Kidney tubule cell (primary cell): ENCODE measurements around the gene METTL3.

Source experiments
- DNase-seq: peaks from one replicate; pipeline ENCODE4 v3.0.0-alpha.2; 2018; ENCODE audit warnings: low spot score

METTL3 gene

DNA sequence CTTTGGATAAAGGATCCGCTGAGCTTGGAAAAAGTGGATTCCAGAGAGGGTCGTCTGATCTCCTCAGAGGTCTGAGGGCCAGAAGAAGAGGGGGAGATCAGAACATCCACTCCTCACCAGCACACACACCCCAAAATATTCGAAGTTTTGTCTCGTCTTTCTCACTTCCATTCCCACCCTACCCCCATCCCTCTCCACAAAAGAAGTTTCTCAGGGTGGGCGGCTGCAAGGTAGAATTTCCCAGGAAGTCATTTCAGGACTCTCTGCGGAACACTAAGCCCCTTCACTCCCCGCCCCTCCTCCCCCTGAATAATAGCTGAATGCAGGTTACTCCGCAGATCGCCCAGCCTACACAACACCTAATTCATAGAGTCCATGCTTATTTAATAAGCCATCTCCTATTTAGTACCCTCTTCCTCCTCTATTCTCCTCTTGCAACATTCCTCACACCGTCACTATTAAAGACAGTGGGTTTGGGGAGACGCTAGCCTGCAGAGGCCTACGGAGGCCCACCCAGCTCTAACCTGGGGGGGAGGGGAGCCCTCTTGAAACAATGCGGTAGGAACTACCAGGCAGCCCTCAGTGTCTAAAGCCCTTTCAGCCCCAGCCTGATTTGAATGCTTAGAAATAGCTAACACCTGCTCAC lies 15.7 kb upstream of the METTL3 start:
- no peak for DNase-seq

DNA sequence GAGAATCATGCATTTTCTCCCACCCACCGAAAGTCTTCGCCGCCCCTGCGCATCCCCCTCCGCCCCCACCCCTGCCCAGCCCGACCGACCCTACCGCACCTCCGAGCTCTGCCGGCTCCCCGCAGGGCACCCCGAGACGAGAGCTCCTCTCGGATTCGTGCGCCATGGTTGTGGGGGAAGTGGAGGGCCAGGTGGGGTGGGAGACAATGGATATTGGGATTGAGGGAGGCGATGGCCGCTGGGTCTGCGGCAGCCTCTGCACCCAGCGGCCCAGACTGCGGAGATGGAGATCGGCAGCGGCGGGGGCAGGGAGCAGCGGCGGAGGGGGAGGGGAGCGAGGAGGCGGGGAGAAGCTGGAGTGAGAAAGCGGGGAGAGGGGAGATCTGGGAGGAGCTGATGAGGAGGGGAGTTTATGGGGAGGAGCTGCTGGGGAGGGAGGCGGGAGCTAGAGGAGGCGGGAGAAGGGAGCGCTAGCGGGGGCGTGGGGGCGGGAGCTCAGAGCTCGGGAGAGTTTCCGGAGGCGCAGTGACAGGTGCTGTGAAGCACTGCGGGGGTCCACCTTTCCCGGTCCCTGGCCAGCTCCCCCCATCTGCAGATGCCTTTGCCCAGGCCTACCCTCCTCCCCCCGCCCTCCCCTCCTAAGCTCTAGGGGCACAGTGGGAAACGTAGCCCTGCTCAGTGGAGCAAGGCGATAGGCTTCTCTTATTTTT lies 15.0 kb upstream of the METTL3 start, which contains the start of gene SALL2:
SALL2 (minus strand) TSS at position 385 of the 710 bp plus-strand sequence; CDS start at position 166, 219 bp downstream.
- peak; percentile 57 for DNase-seq

DNA sequence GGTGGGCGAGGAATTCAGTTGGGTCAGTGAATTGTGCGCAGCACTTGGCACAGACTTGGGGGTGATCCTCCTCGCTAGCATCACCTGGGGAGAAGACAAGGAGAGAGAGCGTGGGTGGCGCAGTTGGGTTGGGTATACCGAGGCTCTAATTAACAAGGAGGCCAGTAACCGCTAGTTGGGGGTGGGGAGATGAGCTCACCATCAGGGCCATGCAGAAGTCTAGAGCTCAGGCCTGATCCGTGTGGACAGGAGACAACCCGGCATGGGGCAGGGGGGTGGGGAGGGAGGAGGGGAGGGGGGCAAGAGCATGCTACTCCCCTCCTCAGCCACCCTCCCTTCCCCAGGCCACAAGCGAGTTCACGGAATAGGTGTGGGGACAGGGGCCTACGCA lies 14.4 kb upstream of the METTL3 start:
- DNase-seq: no peak

DNA sequence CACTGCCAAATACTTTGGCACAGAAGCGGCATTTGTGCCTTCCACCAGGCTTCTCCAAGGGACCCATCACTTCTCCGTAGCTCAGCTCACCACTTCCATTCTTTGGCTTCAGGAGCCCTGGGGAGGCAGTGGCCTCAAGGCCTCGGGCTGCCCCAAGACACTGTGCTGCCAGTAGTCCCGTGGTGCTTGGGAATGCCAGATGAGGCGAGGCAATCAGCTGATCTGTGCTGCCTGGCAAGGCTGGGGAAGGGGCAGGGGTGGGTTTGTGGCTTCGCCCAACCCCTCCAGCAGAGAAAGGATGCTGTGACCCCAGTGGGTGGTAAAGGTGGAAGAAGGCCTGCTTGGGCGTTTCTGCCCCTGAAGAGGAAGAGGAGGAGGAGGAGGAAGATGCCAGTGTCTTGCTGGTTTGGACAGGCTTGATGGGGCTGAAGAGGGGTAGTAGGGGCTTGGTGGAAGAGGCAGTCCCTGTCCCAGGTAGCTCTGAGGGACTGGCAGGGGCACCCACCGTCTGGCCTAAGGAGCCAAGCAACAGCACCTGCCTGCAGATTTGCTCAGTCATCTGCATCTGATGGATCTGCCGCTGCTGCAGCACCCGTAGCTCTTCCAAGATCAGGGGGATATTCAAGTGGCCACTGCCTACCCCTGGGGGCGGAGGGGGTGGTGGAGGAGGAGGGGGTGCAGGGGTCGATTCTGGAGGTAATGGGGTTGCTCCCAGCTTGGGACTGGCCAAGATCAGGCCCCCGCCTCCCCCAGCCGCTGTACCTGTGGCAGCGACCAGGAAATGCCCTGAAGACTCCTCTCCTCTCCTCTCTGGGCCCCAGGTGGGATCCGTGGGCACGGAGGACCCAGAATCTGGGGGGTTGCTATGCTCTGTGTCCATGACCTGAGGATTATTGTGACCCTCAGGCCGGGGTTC lies 13.7 kb upstream of the METTL3 start:
- DNase-seq: no peak

DNA sequence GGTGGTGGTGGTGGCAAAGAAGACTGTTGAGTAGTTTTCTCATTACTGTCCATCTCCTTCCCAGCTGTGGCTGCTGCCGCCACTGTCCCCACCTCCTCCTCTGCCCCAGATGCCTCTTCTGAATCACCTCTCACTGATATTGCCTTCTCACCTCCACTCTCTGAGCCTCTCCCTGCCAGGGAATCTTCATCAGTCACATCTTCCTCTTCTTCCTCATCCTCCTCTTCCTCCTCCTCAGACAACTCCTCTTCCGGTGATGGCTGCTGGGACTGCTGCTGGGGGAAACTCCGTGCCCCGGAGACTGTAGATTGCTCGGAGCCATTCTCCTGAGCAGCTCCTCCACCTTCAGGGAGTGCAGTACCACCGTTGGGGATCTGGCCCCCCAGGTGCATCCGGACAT lies 12.1 kb upstream of the METTL3 start:
- DNase-seq: no peak

DNA sequence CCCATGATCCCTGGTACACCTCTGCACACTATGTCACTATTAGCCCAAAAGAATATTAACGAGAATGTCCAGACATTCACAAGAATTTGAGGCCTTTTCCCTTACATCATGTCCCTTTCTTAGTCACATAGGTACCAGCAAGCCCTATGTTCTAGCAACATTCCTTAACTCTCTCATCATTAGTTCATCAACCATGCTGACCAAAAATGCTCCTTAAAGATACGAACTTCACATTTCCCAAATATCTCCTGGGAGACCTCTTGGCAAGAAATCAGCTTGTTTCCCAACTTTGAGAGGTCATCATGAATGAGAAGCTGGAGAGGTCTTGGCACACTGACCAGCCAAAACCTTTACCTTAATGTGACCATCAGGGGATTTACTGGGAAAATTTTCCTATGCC lies 10.4 kb upstream of the METTL3 start:
- DNase-seq: no peak

DNA sequence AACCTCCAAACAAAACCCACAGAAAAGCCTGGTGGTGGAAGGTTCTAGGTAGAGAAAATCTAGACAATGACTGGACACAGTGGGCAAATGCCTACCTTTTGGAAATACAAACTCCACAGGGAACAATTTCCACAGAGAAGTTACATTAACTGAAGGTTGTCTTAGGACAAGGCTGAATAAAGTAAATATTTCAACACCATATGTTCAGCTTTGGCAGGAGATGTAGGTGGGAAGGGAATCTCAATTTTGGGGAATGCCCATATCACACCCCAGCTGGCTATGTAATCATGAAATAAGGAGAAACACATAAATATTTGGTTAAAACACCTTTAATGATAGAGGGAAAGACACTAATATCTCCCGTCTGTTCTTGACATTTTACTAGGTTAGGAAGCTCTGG lies 9.6 kb upstream of the METTL3 start:
- no peak for DNase-seq

DNA sequence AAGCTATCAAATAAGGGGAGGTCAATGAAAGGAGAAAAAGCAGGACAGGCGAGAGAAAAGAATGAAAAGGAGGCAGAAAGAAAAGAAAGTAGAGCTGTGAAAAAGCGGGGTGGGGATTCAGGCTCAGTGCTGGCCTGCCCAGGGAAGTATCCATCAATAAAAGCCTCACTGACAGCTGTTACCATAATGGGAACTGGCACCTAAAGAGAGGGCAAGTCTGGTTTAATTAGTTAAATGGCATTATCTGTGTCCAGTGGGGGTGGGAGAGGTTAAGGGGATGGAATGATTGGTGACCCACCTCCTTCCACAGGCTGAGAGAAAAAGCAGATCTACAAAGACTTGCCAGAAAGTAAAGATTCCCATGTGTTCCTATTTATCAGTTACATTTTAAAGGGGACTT lies 7.6 kb upstream of the METTL3 start:
- DNase-seq: no peak

DNA sequence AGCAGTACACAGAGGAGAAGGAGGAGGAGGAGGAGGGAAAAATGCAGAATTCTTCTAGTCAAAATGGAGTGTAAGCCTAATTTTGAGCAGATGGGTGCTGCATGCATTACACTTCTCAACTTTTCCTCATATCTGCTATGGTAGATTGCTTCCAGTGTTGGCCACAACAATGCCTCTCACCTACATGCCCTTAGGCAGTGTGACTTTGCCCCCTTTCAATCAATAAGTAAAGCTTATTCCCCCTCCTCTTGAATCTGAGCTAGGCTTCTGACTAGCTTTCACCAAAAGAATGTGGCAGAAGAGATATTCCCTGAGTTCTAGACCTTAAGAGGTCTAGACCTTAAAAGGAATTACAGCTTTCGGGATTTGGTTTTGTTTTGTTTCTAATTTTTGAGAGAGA lies 3.2 kb upstream of the METTL3 start:
- no peak for DNase-seq

DNA sequence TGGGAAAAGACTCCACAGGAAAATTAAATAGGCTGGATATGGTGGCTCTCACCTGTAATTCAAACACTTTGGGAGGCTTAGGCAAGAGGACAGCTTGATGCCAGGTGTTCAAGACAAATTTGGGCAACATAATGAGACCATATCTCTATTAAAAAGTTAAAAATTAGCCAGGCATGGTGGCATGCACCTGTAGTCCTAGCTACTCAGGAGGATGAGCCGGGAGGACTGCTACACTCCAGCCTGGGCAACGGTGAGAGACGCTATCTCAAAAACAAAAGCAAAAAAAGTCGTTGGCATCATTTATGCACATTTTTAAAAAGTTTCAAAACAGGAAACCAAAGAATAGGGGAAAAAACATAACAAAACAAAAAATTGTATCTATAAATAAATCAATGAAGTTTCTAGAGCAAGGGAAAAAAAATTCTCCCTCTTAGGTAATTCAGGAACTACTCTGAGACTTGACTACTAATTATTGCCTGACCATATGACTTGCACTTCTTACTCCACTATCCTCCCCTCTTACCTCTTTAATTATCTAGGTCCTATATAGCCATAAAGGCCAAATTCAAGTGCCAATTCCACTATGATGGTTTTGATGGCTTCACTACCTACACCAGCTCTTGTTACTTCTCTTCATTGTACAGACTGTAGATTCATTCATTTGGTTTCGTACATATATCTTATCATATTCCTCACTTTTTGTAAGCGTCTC lies 1.6 kb downstream of the METTL3 start:
- DNase-seq: no peak

DNA sequence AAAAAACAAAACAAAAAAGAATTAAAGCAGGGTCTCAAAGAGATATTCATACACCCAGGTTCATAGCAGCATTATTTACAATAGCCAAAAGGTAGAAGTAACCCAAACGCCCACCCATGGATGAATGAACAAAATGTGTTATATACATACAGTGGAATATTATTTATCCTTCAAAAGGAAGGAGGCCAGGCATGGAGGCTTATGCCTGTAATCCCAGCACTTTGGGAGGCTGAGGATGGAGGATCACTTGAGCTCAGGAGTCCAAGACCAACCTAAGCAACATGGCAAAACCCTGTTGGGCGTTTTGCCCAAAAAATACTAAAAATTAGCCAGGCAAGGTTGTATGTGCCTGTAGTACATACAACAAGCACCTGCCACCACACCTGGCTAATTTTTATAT lies 4.6 kb downstream of the METTL3 start:
- no peak for DNase-seq

DNA sequence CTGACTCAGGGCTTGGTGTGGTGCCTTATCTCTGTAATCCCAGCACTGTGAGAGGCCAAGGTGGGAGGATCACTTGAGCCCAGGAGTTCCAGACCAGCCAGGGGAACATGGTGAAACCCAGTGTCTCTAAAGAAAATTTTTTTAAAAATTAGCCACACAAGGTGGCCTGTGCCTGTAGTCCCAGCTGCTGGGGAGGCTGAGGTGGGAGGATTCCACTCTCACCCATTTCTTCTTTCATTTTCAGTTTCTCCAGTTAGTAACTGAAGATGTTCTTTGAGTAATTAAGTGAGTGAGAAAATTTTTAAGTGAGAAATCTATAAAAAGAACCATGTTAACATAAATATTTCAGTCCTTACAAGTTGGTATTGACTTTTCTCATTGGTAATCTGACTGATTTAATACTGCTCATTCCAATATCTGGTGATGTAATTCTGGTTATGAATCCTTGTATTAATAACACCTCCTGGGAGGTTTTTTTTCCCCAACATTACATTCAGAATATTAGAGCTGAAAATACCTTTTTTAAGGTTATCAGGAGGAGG lies 6.1 kb downstream of the METTL3 start:
- no peak for DNase-seq

DNA sequence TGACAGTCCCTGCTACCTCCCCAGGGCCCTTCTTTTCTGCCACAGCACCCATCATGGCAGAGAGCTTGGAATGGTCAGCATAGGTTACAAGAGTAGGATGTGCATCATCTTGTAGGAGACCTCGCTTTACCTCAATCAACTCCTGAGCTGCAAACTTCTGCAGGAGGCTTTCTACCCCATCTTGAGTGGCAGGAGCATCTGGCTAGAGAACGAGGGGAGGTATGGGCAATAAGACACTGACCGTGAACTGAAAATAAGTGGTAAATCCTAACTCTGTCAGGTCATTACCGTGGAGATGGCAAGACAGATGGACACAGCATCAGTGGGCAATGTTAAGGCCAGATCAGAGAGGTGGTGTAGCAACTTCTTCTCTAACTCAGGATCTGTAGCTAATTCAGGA lies 7.8 kb downstream of the METTL3 start:
- no peak for DNase-seq

DNA sequence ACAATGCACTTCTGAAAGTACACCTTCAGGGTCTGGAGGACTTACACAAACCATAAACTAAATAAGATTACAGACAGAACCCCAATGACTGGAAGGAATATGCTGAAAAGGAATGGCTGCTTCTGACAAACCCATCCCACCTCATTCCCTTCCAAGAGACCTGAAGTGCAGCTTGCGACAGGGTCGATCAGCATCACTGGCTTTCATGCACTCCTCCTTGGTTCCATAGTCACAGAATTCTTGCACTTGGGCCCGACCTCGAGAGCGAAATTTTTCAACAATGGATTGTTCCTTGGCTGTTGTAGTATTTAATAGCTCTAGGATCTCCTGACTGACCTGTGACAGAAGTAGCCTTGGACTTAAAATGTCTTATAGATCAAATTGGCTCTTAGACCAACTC lies 9.6 kb downstream of the METTL3 start:
- DNase-seq: no peak

DNA sequence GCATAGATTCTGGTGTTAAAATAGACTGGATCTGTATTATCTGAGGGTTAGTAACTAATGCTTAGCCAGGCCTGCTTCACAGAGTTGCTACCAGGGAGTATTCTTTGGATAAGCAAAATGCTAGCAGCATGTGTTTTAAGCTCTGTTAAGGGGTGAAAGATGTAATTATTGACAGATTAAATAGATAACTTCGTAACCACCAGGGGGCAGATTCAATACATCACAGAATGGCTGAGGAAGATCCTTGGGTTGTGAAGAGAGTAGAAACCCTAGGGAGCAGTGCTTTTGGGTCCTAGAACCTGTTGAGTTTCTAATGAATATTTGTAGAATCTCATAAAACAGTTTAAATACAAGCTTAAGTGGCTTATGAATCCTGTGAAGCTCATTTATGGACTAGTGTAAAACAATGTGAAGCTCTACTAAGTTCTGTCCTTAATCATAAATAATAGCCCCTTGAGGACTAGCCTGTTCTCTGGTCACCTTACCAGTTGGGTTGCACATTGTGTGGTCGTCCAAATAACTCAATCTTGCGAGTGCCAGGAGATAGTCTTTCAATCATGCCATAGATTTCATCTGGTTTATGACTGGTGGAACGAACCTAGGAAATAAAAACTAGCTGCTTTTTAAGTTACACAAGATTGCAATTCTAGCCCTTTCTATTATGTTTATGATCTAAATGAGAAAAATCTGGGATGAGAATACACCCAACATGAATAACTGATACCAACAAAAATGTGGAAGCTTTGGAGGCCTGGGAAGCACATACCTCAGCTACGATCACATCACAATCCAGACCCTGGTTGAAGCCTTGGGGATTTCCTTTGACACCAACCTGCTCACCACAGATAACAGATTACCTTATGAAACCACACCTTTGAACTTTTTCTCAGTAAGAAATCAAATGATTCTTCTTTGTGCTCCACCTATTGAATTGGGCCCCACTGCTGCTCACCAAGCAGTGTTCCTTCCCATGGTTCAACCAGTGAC lies 12.3 kb downstream of the METTL3 start:
- peak; percentile 78 for DNase-seq

DNA sequence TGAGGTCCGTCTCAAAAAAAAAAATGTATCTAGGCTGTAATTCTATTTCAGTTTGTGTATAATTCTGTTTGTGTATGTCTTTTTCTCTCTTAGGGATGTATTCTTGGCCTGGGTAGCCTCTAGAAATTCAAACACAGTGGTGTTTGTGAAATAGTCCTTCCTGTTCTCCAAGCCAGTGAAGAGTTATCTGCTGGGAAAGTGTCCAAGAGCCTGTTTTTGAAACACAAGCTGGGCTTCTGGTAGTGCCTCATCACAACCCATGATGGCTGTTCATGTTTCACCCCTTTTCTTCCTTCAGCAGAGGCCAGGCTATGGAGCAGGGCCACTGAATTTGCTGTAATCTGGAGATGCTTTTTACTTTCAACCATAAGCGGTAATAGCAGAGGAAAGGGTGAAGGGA lies 14.7 kb downstream of the METTL3 start:
- no peak for DNase-seq

DNA sequence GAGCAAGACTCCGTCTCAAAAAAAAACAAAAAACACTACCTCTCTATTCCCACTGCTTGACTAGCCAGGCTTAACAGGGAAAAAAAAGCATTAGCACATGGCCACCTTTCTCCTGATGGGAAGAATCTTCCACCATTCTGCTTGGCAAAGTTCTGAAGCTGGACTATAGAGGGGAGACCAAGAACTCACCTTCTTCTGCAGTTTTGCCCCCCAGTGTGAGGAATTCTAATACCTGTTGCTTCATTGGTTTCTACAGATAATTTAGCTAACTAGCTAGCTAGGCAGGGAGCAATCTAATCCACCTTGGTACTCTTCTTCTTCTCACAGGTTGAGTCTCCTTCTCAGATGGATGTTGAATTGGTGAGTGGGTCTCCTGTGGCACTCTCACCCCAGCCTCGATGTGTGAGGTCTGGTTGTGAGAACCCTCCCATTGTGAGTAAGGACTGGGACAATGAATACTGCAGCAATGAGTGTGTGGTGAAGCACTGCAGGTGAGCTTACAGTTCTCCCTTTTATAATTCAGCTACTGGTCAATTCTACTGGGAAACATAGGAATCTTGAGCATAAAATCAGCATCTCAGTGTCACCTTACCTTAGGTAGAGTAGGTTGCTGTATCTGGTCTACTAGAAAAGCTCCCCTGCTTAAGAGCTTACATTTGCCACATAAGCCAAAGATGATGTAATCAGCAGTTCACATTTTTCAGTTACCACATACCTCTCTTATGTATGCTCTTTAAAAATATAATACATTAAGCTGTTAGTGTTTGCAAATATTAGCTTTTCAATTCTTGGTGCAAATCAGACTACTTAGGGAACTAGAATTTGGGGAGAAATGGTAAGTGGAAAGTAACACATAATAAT lies 16.0 kb downstream of the METTL3 start:
- peak; percentile 40 for DNase-seq

DNA sequence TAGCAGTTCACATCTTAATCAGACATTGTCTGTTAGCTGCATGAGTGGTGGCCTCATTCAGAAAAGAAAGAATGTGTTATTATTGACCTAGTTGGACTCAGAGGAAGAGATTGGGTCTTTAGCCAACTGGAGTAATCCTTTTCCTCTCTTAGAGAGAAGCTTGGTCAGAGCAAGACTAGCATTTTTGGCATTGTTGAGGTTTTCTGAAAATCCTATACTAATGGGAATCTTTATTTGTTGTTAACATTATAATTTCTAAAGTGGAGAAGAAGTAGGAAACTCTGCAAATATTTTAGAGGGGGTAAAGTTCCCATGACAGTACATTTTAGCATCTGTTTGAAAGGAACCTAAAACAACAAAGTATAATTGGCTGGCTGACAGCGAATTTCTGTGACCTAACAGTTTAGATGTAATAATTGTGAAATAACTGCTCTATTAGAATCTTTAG lies 24.5 kb downstream of the METTL3 start:
- DNase-seq: no peak

DNA sequence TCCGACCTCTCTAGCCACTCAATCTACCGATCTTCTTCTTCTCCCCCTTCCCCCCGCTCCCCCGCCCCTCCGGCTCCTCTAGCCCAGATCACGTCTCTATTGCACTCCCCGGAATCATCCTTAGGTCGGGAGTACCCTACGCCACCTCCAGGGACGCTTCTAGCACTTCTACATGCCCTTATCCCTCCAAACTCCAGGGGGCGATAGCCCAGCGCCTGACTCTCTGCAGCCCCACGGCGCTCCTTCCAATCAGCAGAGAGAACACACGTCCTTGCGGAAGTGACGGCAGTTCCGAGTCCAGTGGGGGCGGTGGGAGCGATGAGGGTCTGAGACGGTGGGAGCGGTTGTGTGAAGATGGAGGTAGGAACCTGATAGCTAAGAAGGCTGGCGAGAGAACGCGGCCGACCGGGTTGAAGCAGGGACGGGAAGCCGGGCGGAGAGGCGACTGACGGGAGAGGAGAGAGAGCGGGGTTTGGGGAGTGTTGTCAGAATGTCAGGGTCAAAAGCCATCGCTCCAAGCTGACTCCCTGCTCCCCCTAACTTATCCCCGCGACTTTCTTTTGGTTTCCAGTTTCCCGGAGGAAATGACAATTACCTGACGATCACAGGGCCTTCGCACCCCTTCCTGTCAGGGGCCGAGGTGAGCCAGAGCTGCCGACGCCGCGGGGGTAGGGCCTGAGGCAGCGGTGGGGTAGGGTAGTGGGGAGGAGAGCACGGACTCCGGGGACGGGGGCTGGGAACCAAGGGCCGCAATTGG lies 34.0 kb downstream of the METTL3 start, which contains the start of the genes RAB2B and TOX4:
RAB2B (minus strand) TSS at position 35 of the 757 bp plus-strand sequence. CDS start 87 bp downstream, outside the sequence.
TOX4 (plus strand) TSS at position 271 of the 757 bp plus-strand sequence; CDS start at position 355, 84 bp downstream.
- peak; percentile 99 for DNase-seq
